NT2/D1 (cell line): ENCODE data around the gene CD86.
"Not testable (repeated sequence)": the region's sequence is repeated elsewhere in the genome, so short reads cannot be mapped to it uniquely, and the experiment has no call there.

Source experiments
- DNase-seq: peaks from one replicate; pipeline ENCODE4 v3.0.0-alpha.2; 2011; ENCODE audit warnings: low read depth, low spot score
- H3K27me3 ChIP-seq: 2 replicates; pipeline ENCODE4 v1.6.0; 2011; ENCODE audit warnings: mild to moderate bottlenecking; ENCODE audit not compliant: insufficient read length, insufficient read depth
- H3K36me3 ChIP-seq: 2 replicates; pipeline ENCODE4 v1.6.1; 2011; ENCODE audit warnings: mild to moderate bottlenecking, low read length, mixed read lengths; ENCODE audit not compliant: insufficient read depth, insufficient read length
- H3K4me1 ChIP-seq: 2 replicates; pipeline ENCODE4 v1.5.1; 2011; ENCODE audit not compliant: insufficient read depth, insufficient read length
- H3K4me3 ChIP-seq: 2 replicates; pipeline ENCODE4 v1.5.1; 2011; ENCODE audit warnings: low read depth; ENCODE audit not compliant: insufficient read length
- H3K9ac ChIP-seq: 2 replicates; pipeline ENCODE4 v1.6.0; 2011; ENCODE audit warnings: low read depth; ENCODE audit not compliant: insufficient read length
- H3K9me3 ChIP-seq: 2 replicates; pipeline ENCODE4 v1.5.1; 2011; ENCODE audit warnings: mild to moderate bottlenecking, low read length; ENCODE audit not compliant: insufficient read depth
- SUZ12 ChIP-seq: IDR thresholded peaks from 2 replicates; pipeline ENCODE4 v1.6.1; 2011; ENCODE audit not compliant: insufficient read length, insufficient read depth; ENCODE audit errors: extremely low read depth
- YY1 ChIP-seq: IDR thresholded peaks from 2 replicates; pipeline ENCODE4 v1.6.1; 2011; ENCODE audit not compliant: insufficient read length, insufficient read depth
- ZNF274 ChIP-seq: IDR thresholded peaks from 2 replicates; pipeline ENCODE4 v1.6.1; 2011; ENCODE audit warnings: mild to moderate bottlenecking, low read depth, low read length

CD86 gene

GRCh38 chr3:122030381-122031122 is 24.6 kb upstream of the CD86 start:
- H3K27me3 ChIP-seq: no peaks in the 10 kb centered on the region
- peaks cover 5% of the 10 kb centered on the region; the same call in 1 of the 2 replicates for H3K9me3 ChIP-seq
- no peaks in the 10 kb centered on the region for H3K36me3 ChIP-seq
- DNase-seq: peak; percentile 11
- no peak overlapping the region for H3K4me3 ChIP-seq
- H3K9ac ChIP-seq: no peak overlapping the region
- no peak for TF ChIP-seq SUZ12
- no peak for TF ChIP-seq YY1
- TF ChIP-seq ZNF274: no peak
- H3K4me1 ChIP-seq: no peaks in the 10 kb centered on the region

GRCh38 chr3:122031123-122031468 is 24.1 kb upstream of the CD86 start:
- Histone ChIP-seq H3K36me3 (no peaks in the 10 kb centered on the region), H3K27me3 (no peaks in the 10 kb centered on the region), H3K4me1 (no peaks in the 10 kb centered on the region), H3K9ac (no peak overlapping the region), H3K4me3 (no peak overlapping the region), H3K9me3 (peaks cover 11% of the 10 kb centered on the region; the same call in 1 of the 2 replicates)
- TF ChIP-seq YY1 (no peak), SUZ12 (no peak)
- DNase-seq: no peak

GRCh38 chr3:122032531-122032930 is 22.6 kb upstream of the CD86 start:
- TF ChIP-seq YY1 (no peak), ZNF274 (no peak), SUZ12 (no peak)
- Histone ChIP-seq H3K9ac (no peak overlapping the region), H3K4me3 (no peak overlapping the region), H3K27me3 (no peaks in the 10 kb centered on the region), H3K9me3 (peaks cover 25% of the 10 kb centered on the region), H3K4me1 (no peaks in the 10 kb centered on the region), H3K36me3 (no peaks in the 10 kb centered on the region)
- DNase-seq: no peak

- no peaks in the 10 kb centered on the region for H3K4me1 ChIP-seq
- no peak overlapping the region for H3K4me3 ChIP-seq
- DNase-seq: no peak
- TF ChIP-seq ZNF274 (no peak), YY1 (no peak), SUZ12 (no peak)
- H3K36me3 ChIP-seq: no peaks in the 10 kb centered on the region
- no peak overlapping the region for H3K9ac ChIP-seq
- no peaks in the 10 kb centered on the region for H3K27me3 ChIP-seq
- H3K9me3 ChIP-seq: peaks cover 30% of the 10 kb centered on the region
Measured at GRCh38 chr3:122033023-122033422, 22.1 kb upstream of the CD86 start.

- not testable (repeated sequence) for H3K9me3 ChIP-seq, H3K4me3 ChIP-seq, H3K9ac ChIP-seq, H3K36me3 ChIP-seq, DNase-seq, H3K27me3 ChIP-seq, H3K4me1 ChIP-seq
Measured at GRCh38 chr3:122047296-122047695, 7.9 kb upstream of the CD86 start.

GRCh38 chr3:122047773-122048172 is 7.4 kb upstream of the CD86 start:
- H3K9me3 ChIP-seq, DNase-seq, H3K36me3 ChIP-seq, H3K4me1 ChIP-seq, H3K9ac ChIP-seq, H3K27me3 ChIP-seq, H3K4me3 ChIP-seq: not testable (repeated sequence)

- Histone ChIP-seq H3K4me3 (no peak overlapping the region), H3K4me1 (no peaks in the 10 kb centered on the region), H3K9me3 (0 out of 2 replicates have a peak, but pooled peaks cover 8% of the 10 kb centered on the region), H3K9ac (no peak overlapping the region), H3K27me3 (no peaks in the 10 kb centered on the region), H3K36me3 (no peaks in the 10 kb centered on the region)
- TF ChIP-seq YY1 (no peak), ZNF274 (no peak), SUZ12 (no peak)
- DNase-seq: no peak
Measured at GRCh38 chr3:122052968-122053367, 2.2 kb upstream of the CD86 start.

GRCh38 chr3:122057671-122058070 is 2.5 kb downstream of the CD86 start:
- no peak overlapping the region for H3K4me3 ChIP-seq
- H3K9ac ChIP-seq: no peak overlapping the region
- DNase-seq: no peak
- TF ChIP-seq ZNF274 (no peak), YY1 (no peak), SUZ12 (no peak)
- no peaks in the 10 kb centered on the region for H3K4me1 ChIP-seq
- H3K36me3 ChIP-seq: no peaks in the 10 kb centered on the region
- H3K9me3 ChIP-seq: no peaks in the 10 kb centered on the region
- no peaks in the 10 kb centered on the region for H3K27me3 ChIP-seq
